A673 (cell line): ENCODE measurements around the gene VWF. TPM values are rescaled to one million over a fixed set of nuclear protein-coding genes. Genes with fewer than 3 reads are reported as not detected.

Source experiments
- BruUV-seq: library from RNA; stranded (reverse); fragments of 400-500 nt; replicated peaks from 2 replicates; lab custom pipeline; 2021; lab: Mats Ljungman, UMichigan
- CTCF ChIA-PET: fragments of 300-600 bp; sonication (Branson Sonifier 250); formaldehyde crosslinking; loops from one replicate; lab custom pipeline; 2022; ENCODE audit warnings: antibody characterized with exemption; lab: Charles Lee
- POLR2A ChIA-PET: fragments of 300-600 bp; sonication (Branson Sonifier 250); formaldehyde crosslinking; loops from one replicate; lab custom pipeline; 2022; ENCODE audit warnings: antibody characterized with exemption; ENCODE audit not compliant: low non-redundant PET; lab: Charles Lee
- DNase-seq: peaks from one replicate; pipeline ENCODE4 v3.0.0-alpha.2; 2015; ENCODE audit warnings: low spot score
- H3K27ac ChIP-seq: fragments of 200-600 bp; sonication (generic); 2 replicates; pipeline ENCODE4 v1.5.1; 2016; ENCODE audit warnings: mixed run types, low read depth, mild to moderate bottlenecking, mixed read lengths, antibody characterized with exemption, low read length; ENCODE audit not compliant: poor library complexity, severe bottlenecking
- H3K27me3 ChIP-seq: fragments of 200-600 bp; sonication (generic); replicated peaks from 2 replicates; pipeline ENCODE4 v1.6.1; 2017; ENCODE audit warnings: mixed run types, low read depth, mild to moderate bottlenecking, mixed read lengths, antibody characterized with exemption, low read length; ENCODE audit not compliant: insufficient read depth, poor library complexity
- H3K36me3 ChIP-seq: fragments of 200-600 bp; sonication (generic); 2 replicates; pipeline ENCODE4 v1.6.1; 2016; ENCODE audit warnings: mixed run types, mild to moderate bottlenecking, mixed read lengths, antibody characterized with exemption, low read length; ENCODE audit not compliant: insufficient read depth, poor library complexity, severe bottlenecking
- H3K4me1 ChIP-seq: fragments of 200-600 bp; sonication (generic); 2 replicates; pipeline ENCODE4 v1.6.1; 2017; ENCODE audit warnings: mixed run types, mild to moderate bottlenecking, mixed read lengths, antibody characterized with exemption, low read length; ENCODE audit not compliant: insufficient read depth, poor library complexity, severe bottlenecking
- H3K4me3 ChIP-seq: fragments of 200-600 bp; sonication (generic); 2 replicates; pipeline ENCODE4 v1.5.1; 2016; ENCODE audit warnings: low read depth, mixed run types, mild to moderate bottlenecking, mixed read lengths, low read length; ENCODE audit not compliant: poor library complexity, severe bottlenecking
- H3K9me3 ChIP-seq: fragments of 200-600 bp; sonication (generic); 2 replicates; pipeline ENCODE4 v1.6.1; 2016; ENCODE audit warnings: mixed run types, low read depth, mild to moderate bottlenecking, mixed read lengths, antibody characterized with exemption, low read length; ENCODE audit not compliant: poor library complexity, severe bottlenecking
- EZH2 ChIP-seq: fragments of 200-600 bp; sonication (generic); IDR thresholded peaks from 2 replicates; pipeline ENCODE4 v1.6.1; 2017; ENCODE audit warnings: borderline replicate concordance, low read depth, mild to moderate bottlenecking, mixed read lengths, antibody characterized with exemption, low read length; ENCODE audit not compliant: poor library complexity, severe bottlenecking
- intact Hi-C: fragments of 100-400 bp; cut with micrococcal nuclease; formaldehyde crosslinking; loops from one replicate; pipeline ENCODE4 v1.10.0; 2022; ENCODE audit not compliant: unreplicated experiment
- total RNA-seq: library from RNA; stranded (reverse); gene quantifications from 2 replicates; pipeline ENCODE4 v1.2.3, GENCODE V29; 2021
- TF ChIP-seq, protein P1 (sequence below): fragments of 300-800, 200-600 bp; sonication (generic); conservative IDR thresholded peaks from 2 replicates; pipeline ENCODE4 v1.5.1; 2017; ENCODE audit warnings: low read depth, mild to moderate bottlenecking, antibody characterized with exemption, low read length, moderate library complexity, mixed read lengths

Gene VWF
- total RNA-seq, 1 experiment from 2014 or later: not detected

DNA sequence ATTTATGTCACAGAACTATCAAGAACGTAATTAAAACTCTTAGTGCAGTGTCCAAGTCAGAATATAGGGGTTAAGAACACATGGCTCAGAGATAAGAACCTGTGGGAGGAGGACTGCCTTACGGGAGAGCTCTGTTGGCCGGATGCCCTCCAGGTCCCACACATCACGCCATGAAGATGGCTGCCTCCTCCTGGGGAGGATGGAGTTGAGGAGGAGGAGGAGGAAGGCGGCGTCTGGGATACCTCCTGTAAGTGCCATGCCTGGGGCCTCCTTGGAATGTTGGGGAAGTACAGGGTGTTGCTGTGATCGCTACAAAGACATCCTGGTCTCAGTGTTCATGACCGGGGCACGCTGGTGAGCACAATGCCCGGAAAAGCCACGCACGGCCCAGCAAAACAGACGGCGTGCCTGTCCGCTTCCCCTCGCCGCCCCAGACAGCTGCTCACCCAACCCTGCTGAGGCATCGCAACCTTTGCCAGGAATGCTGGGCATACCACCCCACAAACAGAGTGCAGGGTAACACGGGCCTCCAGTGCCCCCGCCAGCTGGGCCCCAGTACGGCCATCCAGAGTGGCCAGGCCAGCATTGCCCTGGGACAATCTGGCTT lies 47.0 kb upstream of the VWF start:
- Histone ChIP-seq H3K9me3 (no peaks in the 10 kb centered on the region), H3K4me3 (no peak overlapping the region), H3K27me3 (no peaks in the 10 kb centered on the region), H3K27ac (no peak overlapping the region), H3K4me1 (no peaks in the 10 kb centered on the region), H3K36me3 (no peaks in the 10 kb centered on the region)
- ChIA-PET POLR2A (no interaction called here), CTCF (no interaction called here)
- DNase-seq: no peak
- TF ChIP-seq, protein P1, sequence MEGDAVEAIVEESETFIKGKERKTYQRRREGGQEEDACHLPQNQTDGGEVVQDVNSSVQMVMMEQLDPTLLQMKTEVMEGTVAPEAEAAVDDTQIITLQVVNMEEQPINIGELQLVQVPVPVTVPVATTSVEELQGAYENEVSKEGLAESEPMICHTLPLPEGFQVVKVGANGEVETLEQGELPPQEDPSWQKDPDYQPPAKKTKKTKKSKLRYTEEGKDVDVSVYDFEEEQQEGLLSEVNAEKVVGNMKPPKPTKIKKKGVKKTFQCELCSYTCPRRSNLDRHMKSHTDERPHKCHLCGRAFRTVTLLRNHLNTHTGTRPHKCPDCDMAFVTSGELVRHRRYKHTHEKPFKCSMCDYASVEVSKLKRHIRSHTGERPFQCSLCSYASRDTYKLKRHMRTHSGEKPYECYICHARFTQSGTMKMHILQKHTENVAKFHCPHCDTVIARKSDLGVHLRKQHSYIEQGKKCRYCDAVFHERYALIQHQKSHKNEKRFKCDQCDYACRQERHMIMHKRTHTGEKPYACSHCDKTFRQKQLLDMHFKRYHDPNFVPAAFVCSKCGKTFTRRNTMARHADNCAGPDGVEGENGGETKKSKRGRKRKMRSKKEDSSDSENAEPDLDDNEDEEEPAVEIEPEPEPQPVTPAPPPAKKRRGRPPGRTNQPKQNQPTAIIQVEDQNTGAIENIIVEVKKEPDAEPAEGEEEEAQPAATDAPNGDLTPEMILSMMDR: no peak
- no TSS peak for BruUV-seq
- intact Hi-C loops: no loop called here

DNA sequence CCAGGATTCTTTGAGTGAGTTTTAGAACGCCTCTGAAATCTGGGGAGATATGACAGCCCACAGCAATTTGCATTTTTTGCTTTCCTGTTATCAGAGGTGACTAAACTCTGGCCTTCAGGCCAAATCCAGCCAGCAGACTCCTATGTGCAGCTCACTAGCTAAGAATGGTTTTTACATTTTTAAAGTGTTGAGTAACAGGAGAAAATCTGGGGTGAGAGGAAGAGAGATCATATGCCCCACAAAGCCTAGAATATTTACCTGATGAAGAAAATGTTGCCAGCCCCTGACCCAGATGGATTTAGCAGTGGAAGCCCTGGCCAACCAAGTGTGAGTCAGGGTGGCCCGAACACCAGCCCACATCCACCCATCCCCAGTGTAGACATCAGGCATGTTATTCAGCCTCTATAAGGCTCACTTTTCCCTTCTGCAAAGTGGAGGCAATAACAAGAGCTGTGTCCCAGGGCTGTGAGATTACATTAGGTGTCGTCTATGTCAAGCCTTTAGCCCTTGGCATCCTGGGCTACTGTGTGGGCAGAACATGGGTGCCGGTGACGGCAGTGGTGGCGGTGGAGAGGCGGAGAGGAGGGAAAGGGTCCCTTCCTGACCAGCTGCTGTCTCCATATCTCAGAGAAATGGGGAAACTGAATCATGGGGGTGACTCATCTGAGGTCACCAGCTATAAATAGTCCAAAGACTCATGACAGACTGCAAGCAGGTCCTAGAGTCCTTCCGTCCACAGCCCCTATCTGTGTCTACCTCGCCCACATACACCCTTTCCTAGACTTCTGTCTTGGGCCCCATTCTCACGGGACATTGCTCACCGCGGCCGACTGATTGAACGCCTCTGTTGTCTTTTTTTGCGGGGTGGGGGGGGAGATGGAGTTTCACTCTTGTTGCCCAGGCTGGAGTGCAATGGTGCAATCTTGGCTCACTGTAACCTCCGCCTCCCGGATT lies 43.1 kb upstream of the VWF start:
- H3K36me3 ChIP-seq: no peaks in the 10 kb centered on the region
- H3K9me3 ChIP-seq: no peaks in the 10 kb centered on the region
- no peak overlapping the region for H3K27ac ChIP-seq
- TF ChIP-seq EZH2: no peak
- TF ChIP-seq, protein P1: no peak
- no peaks in the 10 kb centered on the region for H3K27me3 ChIP-seq
- no peak for DNase-seq
- no TSS peak for BruUV-seq
- H3K4me1 ChIP-seq: no peaks in the 10 kb centered on the region
- H3K4me3 ChIP-seq: no peak overlapping the region
- intact Hi-C loops: no loop called here
- ChIA-PET CTCF (interaction anchor here (0.7 kb wide), 1 partner anchor 26 kb away, joined by 5 read pairs; no protein-coding TSS in a partner anchor), POLR2A (no interaction called here)

DNA sequence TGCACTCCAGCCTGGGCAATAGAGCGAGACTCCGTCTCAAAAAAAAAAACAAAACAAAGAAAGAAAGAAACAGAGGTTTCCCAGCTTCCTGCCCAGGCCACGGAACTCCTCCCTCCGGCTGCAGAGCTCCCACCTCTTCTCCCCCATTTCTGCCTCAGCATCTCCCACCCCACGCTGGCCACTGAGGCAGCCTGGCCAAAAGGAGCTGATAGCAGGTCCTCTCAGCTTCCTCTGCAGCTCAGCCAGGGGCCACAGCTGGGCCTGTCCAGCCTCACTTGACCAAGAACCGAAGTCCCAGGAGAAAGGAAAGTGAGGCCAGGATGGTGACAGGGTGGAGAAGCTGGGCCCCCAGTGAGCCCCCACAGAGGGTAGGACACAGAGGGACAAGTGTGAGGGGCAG lies 42.3 kb upstream of the VWF start:
- BruUV-seq: no TSS peak
- intact Hi-C loops: no loop called here
- Histone ChIP-seq H3K9me3 (no peaks in the 10 kb centered on the region), H3K36me3 (no peaks in the 10 kb centered on the region), H3K4me1 (no peaks in the 10 kb centered on the region), H3K27ac (no peak overlapping the region), H3K4me3 (no peak overlapping the region), H3K27me3 (no peaks in the 10 kb centered on the region)
- TF ChIP-seq, protein P1: no peak
- no peak for TF ChIP-seq EZH2
- CTCF ChIA-PET: interaction anchor here (0.7 kb wide), 1 partner anchor 27 kb away, joined by 5 read pairs; no protein-coding TSS in a partner anchor
- POLR2A ChIA-PET: no interaction called here
- DNase-seq: no peak
